ENCODE measurements around the gene DNAAF1. TPM values are rescaled to one million over a fixed set of nuclear protein-coding genes. Genes with fewer than 3 reads are reported as not detected.
"Not testable (repeated sequence)": the region's sequence is repeated elsewhere in the genome, so short reads cannot be mapped to it uniquely, and the experiment has no call there.

DNAAF1 gene
- total RNA-seq, 1 experiment from 2014 or later = not detected

- H3K4me1 ChIP-seq (ENCODE audit: low read length); H3K36me3 ChIP-seq (ENCODE audit: insufficient read depth, low read length); H3K79me2 ChIP-seq (ENCODE audit: low read length); DNase-seq; H3K27me3 ChIP-seq (ENCODE audit: low read length); H3K9me3 ChIP-seq (ENCODE audit: low read length); H3K9me2 ChIP-seq (replicated peaks; ENCODE audit: insufficient read depth, low read length); H3K9ac ChIP-seq (ENCODE audit: low read length); H3K4me2 ChIP-seq (ENCODE audit: low read depth, low read length, poor library complexity, severe bottlenecking); H3K27ac ChIP-seq (ENCODE audit: low read length); H2AFZ ChIP-seq (ENCODE audit: low read length); H3K4me3 ChIP-seq (ENCODE audit: low read length); H4K20me1 ChIP-seq (ENCODE audit: insufficient read depth, low read depth, low read length): not testable (repeated sequence)
Measured at GRCh38 chr16:84216144-84216543, 71.0 kb downstream of the DNAAF1 start.

- no peaks in the 10 kb centered on the region for H3K9me3 ChIP-seq (ENCODE audit: low read length)
- no peak for DNase-seq
- no peaks in the 10 kb centered on the region for H3K79me2 ChIP-seq (ENCODE audit: low read length)
- no peaks in the 10 kb centered on the region for H4K20me1 ChIP-seq (ENCODE audit: insufficient read depth, low read depth, low read length)
- no peak overlapping the region for H3K4me2 ChIP-seq (ENCODE audit: low read depth, low read length, poor library complexity, severe bottlenecking)
- H3K4me1 ChIP-seq (ENCODE audit: low read length) = no peaks in the 10 kb centered on the region
- H3K27ac ChIP-seq (ENCODE audit: low read length) = no peak overlapping the region
- no peak overlapping the region for H3K9ac ChIP-seq (ENCODE audit: low read length)
- H2AFZ ChIP-seq (ENCODE audit: low read length) = no peak overlapping the region
- no peak overlapping the region for H3K4me3 ChIP-seq (ENCODE audit: low read length)
- H3K36me3 ChIP-seq (ENCODE audit: insufficient read depth, low read length) = no peaks in the 10 kb centered on the region
- no peaks in the 10 kb centered on the region for H3K27me3 ChIP-seq (ENCODE audit: low read length)
- no peaks in the 10 kb centered on the region for H3K9me2 ChIP-seq (replicated peaks; ENCODE audit: insufficient read depth, low read length)
Measured at GRCh38 chr16:84218176-84218823, 73.2 kb downstream of the DNAAF1 start.

- no peak overlapping the region for H3K4me2 ChIP-seq (ENCODE audit: low read depth, low read length, poor library complexity, severe bottlenecking)
- no peaks in the 10 kb centered on the region for H3K27me3 ChIP-seq (ENCODE audit: low read length)
- no peak for DNase-seq
Measured at GRCh38 chr16:84218956-84219355, 73.8 kb downstream of the DNAAF1 start.

GRCh38 chr16:84220851-84221250, 75.7 kb downstream of the DNAAF1 start:
- no peak overlapping the region for H2AFZ ChIP-seq (ENCODE audit: low read length)
- no peaks in the 10 kb centered on the region for H3K9me2 ChIP-seq (replicated peaks; ENCODE audit: insufficient read depth, low read length)
- no peak for DNase-seq
- H3K79me2 ChIP-seq (ENCODE audit: low read length) = no peaks in the 10 kb centered on the region
- H3K36me3 ChIP-seq (ENCODE audit: insufficient read depth, low read length) = no peaks in the 10 kb centered on the region
- H3K27me3 ChIP-seq (ENCODE audit: low read length) = no peaks in the 10 kb centered on the region
- H3K9me3 ChIP-seq (ENCODE audit: low read length) = no peaks in the 10 kb centered on the region
- H3K27ac ChIP-seq (ENCODE audit: low read length) = no peak overlapping the region
- H3K4me1 ChIP-seq (ENCODE audit: low read length) = no peaks in the 10 kb centered on the region
- no peaks in the 10 kb centered on the region for H4K20me1 ChIP-seq (ENCODE audit: insufficient read depth, low read depth, low read length)
- no peak overlapping the region for H3K4me3 ChIP-seq (ENCODE audit: low read length)
- no peak overlapping the region for H3K4me2 ChIP-seq (ENCODE audit: low read depth, low read length, poor library complexity, severe bottlenecking)
- H3K9ac ChIP-seq (ENCODE audit: low read length) = no peak overlapping the region

More at GRCh38 chr16:84218956-84219355, 73.8 kb downstream of the DNAAF1 start:
- Histone ChIP-seq H4K20me1 (ENCODE audit: insufficient read depth, low read depth, low read length) (no peaks in the 10 kb centered on the region), H3K4me3 (ENCODE audit: low read length) (no peak overlapping the region), H3K79me2 (ENCODE audit: low read length) (no peaks in the 10 kb centered on the region), H2AFZ (ENCODE audit: low read length) (no peak overlapping the region), H3K4me1 (ENCODE audit: low read length) (no peaks in the 10 kb centered on the region), H3K9me2 (replicated peaks; ENCODE audit: insufficient read depth, low read length) (no peaks in the 10 kb centered on the region), H3K36me3 (ENCODE audit: insufficient read depth, low read length) (no peaks in the 10 kb centered on the region), H3K9ac (ENCODE audit: low read length) (no peak overlapping the region), H3K9me3 (ENCODE audit: low read length) (no peaks in the 10 kb centered on the region), H3K27ac (ENCODE audit: low read length) (no peak overlapping the region)

- no peaks in the 10 kb centered on the region for H3K9me2 ChIP-seq (replicated peaks; ENCODE audit: insufficient read depth, low read length)
- no peak overlapping the region for H3K4me3 ChIP-seq (ENCODE audit: low read length)
- H3K27ac ChIP-seq (ENCODE audit: low read length) = no peak overlapping the region
- H3K4me1 ChIP-seq (ENCODE audit: low read length) = no peaks in the 10 kb centered on the region
- DNase-seq = no peak
- no peak overlapping the region for H3K9ac ChIP-seq (ENCODE audit: low read length)
- no peaks in the 10 kb centered on the region for H3K9me3 ChIP-seq (ENCODE audit: low read length)
- no peaks in the 10 kb centered on the region for H4K20me1 ChIP-seq (ENCODE audit: insufficient read depth, low read depth, low read length)
- H2AFZ ChIP-seq (ENCODE audit: low read length) = no peak overlapping the region
- H3K4me2 ChIP-seq (ENCODE audit: low read depth, low read length, poor library complexity, severe bottlenecking) = no peak overlapping the region
- no peaks in the 10 kb centered on the region for H3K79me2 ChIP-seq (ENCODE audit: low read length)
- no peaks in the 10 kb centered on the region for H3K36me3 ChIP-seq (ENCODE audit: insufficient read depth, low read length)
- H3K27me3 ChIP-seq (ENCODE audit: low read length) = no peaks in the 10 kb centered on the region
Measured at GRCh38 chr16:84223456-84223855, 78.3 kb downstream of the DNAAF1 start.

GRCh38 chr16:84224554-84224953, 79.4 kb downstream of the DNAAF1 start:
- H3K4me2 ChIP-seq (ENCODE audit: low read depth, low read length, poor library complexity, severe bottlenecking) = no peak overlapping the region
- no peak for DNase-seq
- no peaks in the 10 kb centered on the region for H4K20me1 ChIP-seq (ENCODE audit: insufficient read depth, low read depth, low read length)
- H3K27ac ChIP-seq (ENCODE audit: low read length) = no peak overlapping the region
- H3K27me3 ChIP-seq (ENCODE audit: low read length) = no peaks in the 10 kb centered on the region
- H3K9me3 ChIP-seq (ENCODE audit: low read length) = no peaks in the 10 kb centered on the region
- H3K9me2 ChIP-seq (replicated peaks; ENCODE audit: insufficient read depth, low read length) = no peaks in the 10 kb centered on the region
- H3K79me2 ChIP-seq (ENCODE audit: low read length) = no peaks in the 10 kb centered on the region
- no peak overlapping the region for H3K9ac ChIP-seq (ENCODE audit: low read length)
- no peaks in the 10 kb centered on the region for H3K36me3 ChIP-seq (ENCODE audit: insufficient read depth, low read length)
- H3K4me3 ChIP-seq (ENCODE audit: low read length) = no peak overlapping the region
- H2AFZ ChIP-seq (ENCODE audit: low read length) = no peak overlapping the region
- H3K4me1 ChIP-seq (ENCODE audit: low read length) = no peaks in the 10 kb centered on the region

- no peaks in the 10 kb centered on the region for H3K9me3 ChIP-seq (ENCODE audit: low read length)
- no peaks in the 10 kb centered on the region for H3K36me3 ChIP-seq (ENCODE audit: insufficient read depth, low read length)
- no peak overlapping the region for H3K9ac ChIP-seq (ENCODE audit: low read length)
- H3K4me1 ChIP-seq (ENCODE audit: low read length) = no peaks in the 10 kb centered on the region
- no peaks in the 10 kb centered on the region for H3K27me3 ChIP-seq (ENCODE audit: low read length)
- H3K4me2 ChIP-seq (ENCODE audit: low read depth, low read length, poor library complexity, severe bottlenecking) = no peak overlapping the region
- no peaks in the 10 kb centered on the region for H3K9me2 ChIP-seq (replicated peaks; ENCODE audit: insufficient read depth, low read length)
- no peak overlapping the region for H3K27ac ChIP-seq (ENCODE audit: low read length)
- H2AFZ ChIP-seq (ENCODE audit: low read length) = no peak overlapping the region
- DNase-seq = no peak
- H4K20me1 ChIP-seq (ENCODE audit: insufficient read depth, low read depth, low read length) = no peaks in the 10 kb centered on the region
- H3K4me3 ChIP-seq (ENCODE audit: low read length) = no peak overlapping the region
- H3K79me2 ChIP-seq (ENCODE audit: low read length) = no peaks in the 10 kb centered on the region
Measured at GRCh38 chr16:84225126-84225525, 80.0 kb downstream of the DNAAF1 start.

GRCh38 chr16:84225571-84225970, 80.5 kb downstream of the DNAAF1 start:
- no peak overlapping the region for H3K27ac ChIP-seq (ENCODE audit: low read length)
- H3K4me2 ChIP-seq (ENCODE audit: low read depth, low read length, poor library complexity, severe bottlenecking) = no peak overlapping the region
- H3K27me3 ChIP-seq (ENCODE audit: low read length) = no peaks in the 10 kb centered on the region

More at GRCh38 chr16:84225571-84225970, 80.5 kb downstream of the DNAAF1 start:
- H3K9ac ChIP-seq (ENCODE audit: low read length) = no peak overlapping the region
- H4K20me1 ChIP-seq (ENCODE audit: insufficient read depth, low read depth, low read length) = no peaks in the 10 kb centered on the region
- DNase-seq = no peak
- no peaks in the 10 kb centered on the region for H3K9me3 ChIP-seq (ENCODE audit: low read length)
- no peaks in the 10 kb centered on the region for H3K9me2 ChIP-seq (replicated peaks; ENCODE audit: insufficient read depth, low read length)
- no peak overlapping the region for H2AFZ ChIP-seq (ENCODE audit: low read length)
- H3K79me2 ChIP-seq (ENCODE audit: low read length) = no peaks in the 10 kb centered on the region
- H3K36me3 ChIP-seq (ENCODE audit: insufficient read depth, low read length) = no peaks in the 10 kb centered on the region
- H3K4me1 ChIP-seq (ENCODE audit: low read length) = no peaks in the 10 kb centered on the region
- no peak overlapping the region for H3K4me3 ChIP-seq (ENCODE audit: low read length)
